ENCODE results near the gene ZSWIM5.

ZSWIM5 gene

DNA sequence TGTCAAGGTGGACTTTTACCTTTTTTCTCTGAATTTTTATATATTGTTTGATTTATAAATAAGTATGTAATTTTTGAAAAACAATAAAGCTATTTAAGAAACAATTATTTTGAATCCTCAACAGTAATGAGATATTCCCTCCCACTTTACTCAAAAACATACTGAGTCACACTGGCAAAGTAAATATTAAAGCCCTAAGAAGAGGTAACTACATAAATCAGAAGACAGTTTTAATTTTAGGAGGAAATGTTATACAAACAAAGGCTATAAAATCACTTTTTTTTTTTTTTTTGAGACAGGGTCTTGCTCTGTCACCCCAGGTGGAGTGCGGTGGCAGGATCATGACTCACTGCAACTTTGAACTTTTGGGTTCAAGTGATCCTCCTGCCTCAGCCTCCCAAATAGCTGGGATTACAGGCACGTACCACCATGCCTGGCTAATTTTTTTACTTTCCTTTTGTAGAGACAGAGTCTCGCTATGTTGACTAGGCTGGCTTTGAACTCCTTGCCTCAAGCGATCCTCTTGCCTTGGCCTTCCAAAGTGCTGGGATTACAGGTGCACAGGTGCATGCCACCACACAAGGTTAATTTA, 36.2 kb downstream of the ZSWIM5 start:
- TF ChIP-seq REST (IDR thresholded peaks at IDR 0.05; ENCODE audit: insufficient read depth in 1 of 2, low read depth in 2 of 2, low read length in 2 of 2), result no peak
- no peak for TF ChIP-seq FOXP2 (optimal IDR thresholded peaks at IDR 0.05; ENCODE audit: borderline replicate concordance, extremely low read depth, extremely low read length, insufficient read depth)
- TF ChIP-seq TAF1 (IDR thresholded peaks at IDR 0.05; ENCODE audit: borderline replicate concordance, insufficient read depth, low read length), result no peak
- no peak for TF ChIP-seq POLR2AphosphoS5 (IDR thresholded peaks at IDR 0.05; ENCODE audit: low read depth, low read length)
- no peak for TF ChIP-seq SIN3A (IDR thresholded peaks at IDR 0.05; ENCODE audit: borderline replicate concordance, insufficient read depth, low read length)

- TF ChIP-seq FOXP2 (optimal IDR thresholded peaks at IDR 0.05; ENCODE audit: borderline replicate concordance, extremely low read depth, extremely low read length, insufficient read depth) (no peak), TAF1 (IDR thresholded peaks at IDR 0.05; ENCODE audit: borderline replicate concordance, insufficient read depth, low read length) (no peak), REST (IDR thresholded peaks at IDR 0.05; ENCODE audit: insufficient read depth in 1 of 2, low read depth in 2 of 2, low read length in 2 of 2) (no peak), SIN3A (IDR thresholded peaks at IDR 0.05; ENCODE audit: borderline replicate concordance, insufficient read depth, low read length) (no peak), POLR2AphosphoS5 (IDR thresholded peaks at IDR 0.05; ENCODE audit: low read depth, low read length) (no peak)
Measured at GRCh38 chr1:45155957-45156356, 50.4 kb downstream of the ZSWIM5 start.

- TF ChIP-seq TAF1 (IDR thresholded peaks at IDR 0.05; ENCODE audit: borderline replicate concordance, insufficient read depth, low read length), result no peak
- TF ChIP-seq POLR2AphosphoS5 (IDR thresholded peaks at IDR 0.05; ENCODE audit: low read depth, low read length), result no peak
- no peak for TF ChIP-seq FOXP2 (optimal IDR thresholded peaks at IDR 0.05; ENCODE audit: borderline replicate concordance, extremely low read depth, extremely low read length, insufficient read depth)
- TF ChIP-seq REST (IDR thresholded peaks at IDR 0.05; ENCODE audit: insufficient read depth in 1 of 2, low read depth in 2 of 2, low read length in 2 of 2), result no peak
- TF ChIP-seq SIN3A (IDR thresholded peaks at IDR 0.05; ENCODE audit: borderline replicate concordance, insufficient read depth, low read length), result no peak
Measured at GRCh38 chr1:45155423-45155822, 51.0 kb downstream of the ZSWIM5 start.

DNA sequence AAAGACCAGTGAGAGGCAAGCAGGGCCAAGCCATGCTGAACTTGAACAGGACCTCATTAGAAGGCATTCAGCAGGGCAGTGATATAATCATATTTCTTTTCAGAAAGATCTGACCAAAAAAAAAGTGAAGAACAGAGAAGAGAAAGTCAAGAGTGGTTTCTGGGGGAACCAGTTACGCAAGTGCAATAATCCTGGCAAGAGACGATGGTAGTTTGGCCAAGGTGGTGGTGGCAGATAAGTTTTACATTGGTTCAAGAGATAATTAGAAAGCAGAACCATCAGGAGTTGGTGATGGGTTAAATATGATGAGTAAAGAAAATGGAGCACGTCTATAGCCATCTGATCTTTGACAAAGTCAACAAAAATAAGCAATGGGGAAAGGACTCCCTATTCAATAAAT, 54.3 kb downstream of the ZSWIM5 start:
- no peak for TF ChIP-seq REST (IDR thresholded peaks at IDR 0.05; ENCODE audit: insufficient read depth in 1 of 2, low read depth in 2 of 2, low read length in 2 of 2)
- TF ChIP-seq TAF1 (IDR thresholded peaks at IDR 0.05; ENCODE audit: borderline replicate concordance, insufficient read depth, low read length), result no peak
- no peak for TF ChIP-seq POLR2AphosphoS5 (IDR thresholded peaks at IDR 0.05; ENCODE audit: low read depth, low read length)

All from PFSK-1 (cell line).